ENCODE data around the gene CYP3A7.

CYP3A7 gene

GRCh38 chr7:99685129-99685758 lies 49.8 kb downstream of the CYP3A7 start:
- TF ChIP-seq CTCF (IDR thresholded peaks at IDR 0.05; ENCODE audit: low read depth, low read length, missing control alignments) = no peak
- no peak for DNase-seq (ENCODE audit: low read depth)
- H3K4me3 ChIP-seq (ENCODE audit: low read depth, low read length) = no peak overlapping the region
- in situ Hi-C loops (cut with HindIII; ENCODE audit: low sequenced_read_pairs) = no loop called here

GRCh38 chr7:99679400-99680191 lies 55.4 kb downstream of the CYP3A7 start, which contains the start of gene CYP3A5:
Gene CYP3A5 (minus strand): TSS chr7:99679996. CDS start chr7:99679896, 100 bp downstream.
- H3K4me3 ChIP-seq (ENCODE audit: low read depth, low read length) = no peak within 1 kb of the TSS

GRCh38 chr7:99679032-99679399 lies 56.0 kb downstream of the CYP3A7 start:
- in situ Hi-C loops (cut with HindIII; ENCODE audit: low sequenced_read_pairs) = no loop called here
- H3K4me3 ChIP-seq (ENCODE audit: low read depth, low read length) = no peak overlapping the region
- no peak for TF ChIP-seq CTCF (IDR thresholded peaks at IDR 0.05; ENCODE audit: low read depth, low read length, missing control alignments)
- DNase-seq (ENCODE audit: low read depth) = no peak

More at GRCh38 chr7:99679400-99680191, 55.4 kb downstream of the CYP3A7 start, which contains the start of gene CYP3A5:
- TF ChIP-seq CTCF (IDR thresholded peaks at IDR 0.05; ENCODE audit: low read depth, low read length, missing control alignments) = no peak
- in situ Hi-C loops (cut with HindIII; ENCODE audit: low sequenced_read_pairs) = no loop called here
- DNase-seq (ENCODE audit: low read depth) = no peak

DNA sequence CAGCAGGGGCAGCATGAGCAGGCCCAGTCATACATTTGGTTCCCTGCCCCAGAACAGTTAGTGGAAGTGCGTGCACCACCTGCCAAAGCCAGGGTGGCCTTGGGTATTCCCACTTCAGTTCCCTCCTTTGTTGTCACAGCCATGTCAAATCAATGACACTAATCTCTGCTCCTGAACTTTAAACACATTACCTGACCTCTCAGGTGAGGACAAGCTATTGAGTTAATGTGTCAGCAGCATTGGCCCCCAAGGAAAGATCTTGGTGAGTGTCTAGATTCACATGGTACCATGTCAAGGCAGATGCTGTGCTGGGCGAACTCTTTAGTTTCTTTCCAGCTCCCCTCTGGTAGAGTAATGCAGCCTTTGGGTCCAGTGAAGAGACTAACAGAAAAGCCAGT lies 57.3 kb downstream of the CYP3A7 start:
- DNase-seq (ENCODE audit: low read depth) = no peak
- in situ Hi-C loops (cut with HindIII; ENCODE audit: low sequenced_read_pairs) = no loop called here
- no peak for TF ChIP-seq CTCF (IDR thresholded peaks at IDR 0.05; ENCODE audit: low read depth, low read length, missing control alignments)
- no peak overlapping the region for H3K4me3 ChIP-seq (ENCODE audit: low read depth, low read length)

DNA sequence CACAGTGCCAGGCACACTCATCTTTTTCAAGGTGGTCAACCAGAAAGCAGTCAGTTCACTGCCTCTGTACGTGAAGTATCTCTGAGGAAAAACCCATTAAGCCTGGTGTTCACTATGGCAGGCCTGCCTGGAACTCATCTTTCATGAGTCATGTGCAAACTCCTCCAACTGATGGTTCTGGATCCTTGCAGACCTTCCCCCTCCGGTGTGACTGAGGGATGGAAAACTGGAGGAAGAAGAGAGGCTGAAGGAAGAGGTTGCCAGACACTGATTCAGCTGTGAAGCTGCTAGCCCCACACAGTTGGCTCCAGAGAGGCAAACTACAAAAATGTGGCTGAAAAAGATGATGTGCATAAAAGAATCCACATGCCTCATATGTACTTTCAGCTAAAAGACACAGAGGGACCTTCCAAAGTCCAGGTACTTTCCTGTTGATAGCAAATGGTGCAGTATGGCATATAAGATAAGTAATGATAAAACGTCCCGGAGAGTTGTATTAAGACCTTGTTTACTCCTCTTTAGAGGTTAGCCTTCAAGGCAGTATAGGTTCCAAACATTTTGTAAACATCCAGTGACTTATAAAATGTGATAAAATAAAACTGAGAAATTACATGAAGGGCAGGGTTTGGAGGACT lies 57.9 kb downstream of the CYP3A7 start:
- H3K4me3 ChIP-seq (ENCODE audit: low read depth, low read length) = no peak overlapping the region
- no peak for TF ChIP-seq CTCF (IDR thresholded peaks at IDR 0.05; ENCODE audit: low read depth, low read length, missing control alignments)
- no peak for DNase-seq (ENCODE audit: low read depth)
- in situ Hi-C loops (cut with HindIII; ENCODE audit: low sequenced_read_pairs) = no loop called here

- no peak for DNase-seq (ENCODE audit: low read depth)
- no peak for TF ChIP-seq CTCF (IDR thresholded peaks at IDR 0.05; ENCODE audit: low read depth, low read length, missing control alignments)
- H3K4me3 ChIP-seq (ENCODE audit: low read depth, low read length) = no peak overlapping the region
- in situ Hi-C loops (cut with HindIII; ENCODE audit: low sequenced_read_pairs) = no loop called here
Observed at GRCh38 chr7:99674995-99675742, 59.8 kb downstream of the CYP3A7 start.

Data from astrocyte of the cerebellum (primary cell).